GM19452 (cell line): ENCODE data around the gene ATCAY.
"Not testable (repeated sequence)": the region's sequence is repeated elsewhere in the genome, so short reads cannot be mapped to it uniquely, and the experiment has no call there.

ENCODE experiments used
- ATAC-seq: cut with Tn5 transposase; IDR thresholded peaks from one replicate; pipeline ENCODE4 v1.9.1; 2021; ENCODE audit not compliant: unreplicated experiment

ATCAY gene

GRCh38 chr19:3852614-3853254 is 27.8 kb upstream of the ATCAY start:
- ATAC-seq, result no peak

- no peak for ATAC-seq
These were observed 25.2 kb upstream of the ATCAY start for GRCh38 chr19:3855320-3855719.

GRCh38 chr19:3857449-3858003 is 23.0 kb upstream of the ATCAY start:
- ATAC-seq, result no peak

- ATAC-seq, result no peak
These were observed 20.0 kb upstream of the ATCAY start for GRCh38 chr19:3860499-3860898.

GRCh38 chr19:3862826-3863500 is 17.5 kb upstream of the ATCAY start:
- no peak for ATAC-seq

- no peak for ATAC-seq
These were observed 16.8 kb upstream of the ATCAY start for GRCh38 chr19:3863648-3864047.

- ATAC-seq, result no peak
These were observed 13.4 kb upstream of the ATCAY start for GRCh38 chr19:3866910-3867638.

GRCh38 chr19:3867971-3868769 is 12.3 kb upstream of the ATCAY start:
- ATAC-seq, result no peak

- no peak for ATAC-seq
These were observed 11.6 kb upstream of the ATCAY start, which contains the start of gene ZFR2 for GRCh38 chr19:3868770-3869456. Gene ZFR2 (minus strand): TSS chr19:3869038. CDS start chr19:3869017, 21 bp downstream.

- ATAC-seq, result no peak
These were observed 7.3 kb upstream of the ATCAY start for GRCh38 chr19:3873151-3873550.

- ATAC-seq, result not testable (repeated sequence)
These were observed 5.8 kb upstream of the ATCAY start for GRCh38 chr19:3874695-3875094.

GRCh38 chr19:3879656-3880055 is 829 bp upstream of the ATCAY start:
- ATAC-seq, result no peak

- no peak for ATAC-seq
These were observed 971 bp downstream of the ATCAY start for GRCh38 chr19:3881272-3882040.

GRCh38 chr19:3882041-3882384 is 1.5 kb downstream of the ATCAY start:
- no peak for ATAC-seq

GRCh38 chr19:3890591-3890990 is 10.1 kb downstream of the ATCAY start:
- no peak for ATAC-seq

- no peak for ATAC-seq
These were observed 13.2 kb downstream of the ATCAY start for GRCh38 chr19:3893509-3894179.

GRCh38 chr19:3894959-3895358 is 14.5 kb downstream of the ATCAY start:
- not testable (repeated sequence) for ATAC-seq

GRCh38 chr19:3895788-3896187 is 15.3 kb downstream of the ATCAY start:
- ATAC-seq, result no peak

GRCh38 chr19:3897936-3898335 is 17.5 kb downstream of the ATCAY start:
- ATAC-seq, result no peak
